C4-2B (cell line): Measurements from ENCODE around the gene NFE2L1.

ENCODE experiments used
- H3K27ac ChIP-seq: fragments of 450-650 bp; 2 replicates; pipeline ENCODE4 v1.5.1; 2017
- CTCF ChIP-seq: fragments of 450-650 bp; conservative IDR thresholded peaks from 2 replicates; pipeline ENCODE4 v1.5.1; 2017; ENCODE audit warnings: mild to moderate bottlenecking
- ZFX ChIP-seq: fragments of 450-650 bp; IDR thresholded peaks from 2 replicates; pipeline ENCODE4 v1.6.1; 2017

The NFE2L1 gene

GRCh38 chr17:48053758-48054237, 5.6 kb downstream of the NFE2L1 start:
- peak overlapping the region; percentile 55 for H3K27ac ChIP-seq
- no peak for TF ChIP-seq CTCF
- TF ChIP-seq ZFX = no peak

GRCh38 chr17:48054238-48055185, 6.4 kb downstream of the NFE2L1 start:
- peak overlapping the region; percentile 55 for H3K27ac ChIP-seq
- TF ChIP-seq CTCF (no peak), ZFX (no peak)

GRCh38 chr17:48055531-48056245, 7.5 kb downstream of the NFE2L1 start:
- peak overlapping the region; percentile 50 for H3K27ac ChIP-seq
- TF ChIP-seq ZFX (no peak), CTCF (no peak)

- H3K27ac ChIP-seq = peak overlapping the region; percentile 50; the same call in 1 of the 2 replicates
- TF ChIP-seq CTCF (no peak), ZFX (no peak)
Measured at GRCh38 chr17:48056246-48056745, 8.1 kb downstream of the NFE2L1 start.

GRCh38 chr17:48056879-48057278, 8.7 kb downstream of the NFE2L1 start:
- H3K27ac ChIP-seq = no peak overlapping the region; the same call in 1 of the 2 replicates
- TF ChIP-seq ZFX (no peak), CTCF (no peak)

GRCh38 chr17:48057626-48058025, 9.5 kb downstream of the NFE2L1 start:
- TF ChIP-seq CTCF = no peak
- TF ChIP-seq ZFX = no peak
- no peak overlapping the region for H3K27ac ChIP-seq
